Measurements from ENCODE around the gene USP4.
A peak's percentile ranks its signal among the peaks of the same experiment; 100 is the strongest.

The USP4 gene, protein sequence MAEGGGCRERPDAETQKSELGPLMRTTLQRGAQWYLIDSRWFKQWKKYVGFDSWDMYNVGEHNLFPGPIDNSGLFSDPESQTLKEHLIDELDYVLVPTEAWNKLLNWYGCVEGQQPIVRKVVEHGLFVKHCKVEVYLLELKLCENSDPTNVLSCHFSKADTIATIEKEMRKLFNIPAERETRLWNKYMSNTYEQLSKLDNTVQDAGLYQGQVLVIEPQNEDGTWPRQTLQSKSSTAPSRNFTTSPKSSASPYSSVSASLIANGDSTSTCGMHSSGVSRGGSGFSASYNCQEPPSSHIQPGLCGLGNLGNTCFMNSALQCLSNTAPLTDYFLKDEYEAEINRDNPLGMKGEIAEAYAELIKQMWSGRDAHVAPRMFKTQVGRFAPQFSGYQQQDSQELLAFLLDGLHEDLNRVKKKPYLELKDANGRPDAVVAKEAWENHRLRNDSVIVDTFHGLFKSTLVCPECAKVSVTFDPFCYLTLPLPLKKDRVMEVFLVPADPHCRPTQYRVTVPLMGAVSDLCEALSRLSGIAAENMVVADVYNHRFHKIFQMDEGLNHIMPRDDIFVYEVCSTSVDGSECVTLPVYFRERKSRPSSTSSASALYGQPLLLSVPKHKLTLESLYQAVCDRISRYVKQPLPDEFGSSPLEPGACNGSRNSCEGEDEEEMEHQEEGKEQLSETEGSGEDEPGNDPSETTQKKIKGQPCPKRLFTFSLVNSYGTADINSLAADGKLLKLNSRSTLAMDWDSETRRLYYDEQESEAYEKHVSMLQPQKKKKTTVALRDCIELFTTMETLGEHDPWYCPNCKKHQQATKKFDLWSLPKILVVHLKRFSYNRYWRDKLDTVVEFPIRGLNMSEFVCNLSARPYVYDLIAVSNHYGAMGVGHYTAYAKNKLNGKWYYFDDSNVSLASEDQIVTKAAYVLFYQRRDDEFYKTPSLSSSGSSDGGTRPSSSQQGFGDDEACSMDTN

DNA sequence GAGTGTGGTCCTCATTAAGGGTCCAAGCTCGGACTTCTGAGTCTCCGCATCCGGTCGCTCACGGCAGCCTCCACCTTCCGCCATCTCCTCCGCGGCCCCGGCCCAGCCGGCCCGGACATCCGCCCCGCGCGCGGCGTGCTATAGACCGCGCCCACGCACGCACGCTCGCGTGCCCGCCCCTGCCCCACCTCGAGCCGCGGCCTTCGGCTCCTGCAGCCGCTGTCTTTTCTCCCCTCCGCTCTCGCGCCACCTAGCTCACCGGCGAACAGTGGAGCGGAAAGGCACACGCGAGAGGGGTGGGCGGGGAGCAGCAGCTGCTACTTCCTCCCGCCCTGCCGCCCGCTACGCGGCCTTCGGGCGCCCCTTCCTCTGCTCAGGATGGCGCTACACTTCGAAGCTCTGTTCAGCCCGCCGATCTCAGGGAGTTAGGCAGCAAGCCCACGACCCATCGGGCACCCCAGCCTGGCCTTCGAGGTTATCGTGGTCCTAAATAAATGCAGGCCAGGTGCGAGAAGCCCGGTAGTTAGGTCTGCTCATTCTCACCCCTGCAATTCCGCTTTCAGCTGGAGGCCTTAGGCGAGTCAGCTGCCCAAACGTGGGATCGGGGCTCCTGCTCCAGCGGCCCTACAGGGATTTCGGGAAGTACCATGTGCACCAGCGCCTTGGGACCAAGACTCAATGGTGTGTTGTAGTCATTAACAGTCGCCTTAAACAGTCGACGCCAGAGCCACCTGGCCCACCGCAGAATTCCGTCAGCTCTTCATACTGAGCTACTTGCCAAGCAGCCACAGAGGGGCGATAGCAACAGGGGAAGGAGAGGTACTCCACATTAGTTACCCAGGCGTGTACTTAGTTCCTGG is at the start of gene USP4:
TSS of gene USP4 (minus strand) at position 113 of the 860 bp plus-strand sequence. CDS start at position 84, 29 bp downstream.
- peak; percentile 92 to 93 for DNase-seq

DNA sequence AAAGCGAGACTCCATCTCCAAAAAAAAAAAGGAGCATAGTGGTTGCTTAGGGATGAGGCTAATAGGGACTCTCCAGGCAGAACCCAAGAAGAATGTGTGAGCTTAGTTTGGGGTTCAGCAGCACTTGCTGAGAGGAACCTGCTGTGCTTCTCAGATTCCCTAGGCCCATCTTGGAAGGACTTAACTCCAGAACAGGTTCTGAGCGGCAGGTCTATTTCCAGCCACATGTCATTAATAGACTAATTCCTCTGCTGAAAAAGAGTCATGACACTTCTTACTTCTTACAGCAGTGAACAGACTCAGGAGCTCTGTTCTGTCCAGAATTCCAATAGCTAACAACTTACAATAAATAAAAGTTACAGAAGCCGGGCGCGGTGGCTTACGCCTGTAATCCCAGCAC is 49.4 kb upstream of the USP4 start:
- DNase-seq, result no peak

DNA sequence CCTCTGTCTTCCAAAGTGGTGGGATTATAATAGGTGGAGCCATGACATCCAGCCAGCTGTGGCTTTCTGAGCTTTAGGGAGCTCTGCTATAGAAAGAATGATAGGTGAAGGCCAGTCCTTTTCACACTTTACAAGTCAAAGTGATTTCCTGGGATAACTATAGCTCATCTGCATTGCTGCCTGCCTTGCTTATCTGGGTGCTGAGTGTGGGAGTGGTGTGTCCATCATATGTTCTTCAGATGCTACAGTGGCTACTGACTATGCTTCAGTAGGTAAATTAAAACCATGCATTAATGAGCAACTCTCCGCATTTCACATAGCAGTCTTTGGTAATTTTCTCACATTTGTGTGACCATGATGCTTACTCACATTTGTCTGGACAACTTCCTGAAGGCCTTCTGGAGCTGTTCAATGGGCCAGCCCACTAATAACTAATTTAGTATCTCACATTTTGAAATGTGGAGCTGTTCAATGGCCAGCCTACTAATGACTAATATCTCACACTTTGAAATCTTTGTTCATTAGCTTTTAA is 48.5 kb upstream of the USP4 start:
- no peak for DNase-seq

DNA sequence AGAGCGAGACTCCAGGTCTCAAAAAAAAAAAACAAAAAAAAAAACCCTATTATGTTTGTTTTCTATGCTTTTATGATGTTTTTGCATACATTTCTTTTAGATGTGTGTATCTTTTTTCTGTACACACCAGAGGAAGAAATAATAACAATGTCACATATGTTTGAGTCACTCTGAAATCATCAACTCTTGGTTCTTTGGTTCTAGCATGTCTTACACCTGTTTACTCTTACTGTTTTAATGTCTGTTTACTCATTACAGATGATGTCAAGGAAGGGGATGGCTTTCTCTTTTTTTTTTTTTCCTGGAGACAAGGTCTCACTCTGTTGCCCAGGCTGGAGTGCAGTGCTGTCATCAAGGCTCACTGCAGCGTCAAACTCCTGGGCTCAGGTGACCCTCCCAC is 47.9 kb upstream of the USP4 start:
- no peak for DNase-seq

DNA sequence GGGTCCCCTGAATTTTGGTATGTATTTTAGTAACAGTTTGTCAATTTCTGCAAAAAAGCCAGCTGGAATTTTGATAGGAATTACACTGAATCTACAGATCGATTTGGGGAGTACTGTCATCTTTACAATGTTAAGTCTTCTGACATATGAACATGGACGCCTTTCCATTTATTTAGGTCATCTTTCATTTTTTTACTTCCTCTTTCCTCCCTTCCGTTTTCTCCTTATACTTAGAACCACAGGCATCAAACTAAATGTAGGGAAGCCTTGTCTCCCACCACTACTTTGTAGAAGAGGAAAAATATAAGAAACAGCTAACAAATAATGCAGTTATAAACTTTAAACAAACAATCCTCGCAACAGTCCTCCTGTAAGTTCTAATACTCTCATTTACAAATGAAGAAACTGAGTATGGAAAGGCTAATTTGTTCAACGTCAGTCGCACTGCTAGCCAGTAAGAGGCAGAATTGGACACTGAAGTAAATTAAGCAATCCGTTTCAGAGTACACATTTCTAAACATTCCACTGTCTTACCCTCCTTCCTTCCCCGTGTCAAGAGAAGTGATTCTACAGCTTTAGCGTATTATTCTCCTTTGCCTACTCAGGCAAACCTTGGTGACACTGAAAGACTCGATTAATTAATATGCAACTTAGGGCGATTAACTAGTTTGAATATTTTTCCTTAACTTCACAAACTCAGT is 46.4 kb upstream of the USP4 start:
- no peak for DNase-seq

DNA sequence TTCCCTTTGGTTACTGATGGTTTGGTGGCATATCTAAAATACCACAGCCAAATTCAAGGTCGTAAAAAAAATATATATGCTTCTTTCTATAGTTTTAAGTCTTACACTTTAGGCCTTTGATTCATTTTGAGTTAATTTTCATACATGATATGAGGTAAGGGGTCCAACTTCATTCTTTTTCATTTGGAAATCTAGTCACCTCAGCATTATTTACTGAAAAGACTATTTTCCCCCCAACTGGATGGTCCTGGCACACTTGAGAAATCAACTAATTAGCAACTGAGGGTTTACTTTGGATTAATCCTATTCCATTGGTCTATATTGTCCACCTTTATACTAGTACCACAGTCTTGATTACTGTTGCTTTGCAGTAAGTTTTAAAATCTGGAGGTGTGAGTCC is 45.8 kb upstream of the USP4 start:
- no peak for DNase-seq

DNA sequence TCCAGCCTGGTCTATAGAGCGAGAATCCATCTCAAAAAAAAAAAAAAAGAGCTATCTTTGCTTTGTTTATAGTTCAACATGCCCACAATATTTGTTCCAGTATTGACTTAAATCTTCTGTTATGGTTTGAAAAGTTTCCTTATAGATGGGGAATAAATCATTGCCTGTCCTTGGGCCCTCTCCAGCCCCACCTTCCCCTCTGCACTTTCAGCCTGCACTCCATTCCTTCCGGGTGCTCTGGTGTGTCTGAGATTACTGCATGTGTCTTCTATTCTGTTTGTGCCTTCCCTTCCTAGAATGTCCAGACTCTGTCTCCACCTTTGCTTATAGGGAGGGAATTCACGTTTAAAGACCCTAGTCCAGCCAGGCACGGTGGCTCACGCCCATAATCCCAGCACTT is 43.5 kb upstream of the USP4 start:
- DNase-seq, result no peak

DNA sequence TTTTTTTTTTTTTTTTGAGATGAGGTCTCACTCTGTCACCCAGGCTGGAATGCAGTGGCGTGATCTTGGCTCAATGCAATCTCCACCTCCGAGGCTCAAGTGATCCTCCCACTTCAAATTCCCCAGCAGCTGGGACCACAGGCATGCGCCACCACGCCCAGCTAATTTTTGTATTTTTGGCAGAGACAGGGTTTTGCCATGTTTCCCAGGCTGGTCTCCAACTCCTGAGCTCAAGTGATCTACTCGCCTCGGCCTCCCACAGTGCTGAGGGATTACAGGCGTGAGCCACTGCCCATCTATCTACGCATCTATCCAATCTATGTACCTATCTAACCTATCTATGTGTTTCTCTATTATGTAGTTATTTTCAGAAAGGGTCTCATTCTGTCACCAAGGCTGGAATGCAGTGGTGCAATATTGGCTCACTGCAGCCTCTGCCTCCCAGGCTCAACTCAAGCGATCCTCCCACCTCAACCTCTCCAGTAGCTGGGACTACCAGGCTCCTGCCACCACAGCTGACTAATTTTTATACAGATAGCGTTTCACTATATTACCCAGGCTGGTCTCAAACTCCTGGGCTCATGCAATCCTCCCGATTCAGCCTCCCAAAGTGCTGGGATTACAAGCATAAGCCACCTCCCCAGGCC is 38.5 kb upstream of the USP4 start:
- no peak for DNase-seq

DNA sequence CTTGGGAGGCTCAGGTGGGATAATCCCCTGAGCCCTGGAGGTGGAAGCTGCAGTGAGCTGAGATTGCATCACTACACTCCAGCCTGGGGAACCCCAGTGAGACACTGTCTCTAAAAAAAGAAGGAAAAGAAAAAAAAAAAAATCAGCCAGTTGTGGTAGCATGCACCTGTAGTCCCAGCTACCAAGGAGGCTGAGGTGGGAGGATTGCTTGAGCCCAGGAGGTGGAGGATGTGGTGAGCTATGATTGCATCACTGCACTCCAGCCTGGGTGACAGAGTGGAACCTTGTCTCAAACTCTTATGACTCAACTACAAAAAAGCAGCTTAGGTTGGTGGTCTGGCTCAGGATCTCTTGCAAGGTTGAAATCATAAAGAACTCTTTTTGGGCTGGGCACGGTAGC is 37.6 kb upstream of the USP4 start:
- peak; percentile 26 to 53 for DNase-seq

DNA sequence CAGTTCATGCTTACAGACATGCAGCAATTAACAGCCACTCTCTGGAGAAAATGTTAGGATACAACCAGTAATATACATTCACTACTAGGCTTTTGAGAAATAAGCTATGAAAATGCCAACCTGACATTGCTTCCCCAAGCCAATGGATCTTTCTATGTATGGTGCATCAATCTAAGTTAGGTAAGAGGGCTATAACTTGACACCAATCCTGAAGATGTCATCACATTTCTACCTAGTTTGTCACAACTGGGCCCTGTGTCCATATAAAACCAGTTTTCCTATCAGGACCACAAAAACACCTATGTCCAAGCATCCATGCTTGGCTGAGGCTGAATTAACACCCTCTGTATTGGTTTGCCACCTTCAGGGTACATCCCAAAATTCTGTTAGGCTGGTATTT is 32.1 kb upstream of the USP4 start:
- no peak for DNase-seq

DNA sequence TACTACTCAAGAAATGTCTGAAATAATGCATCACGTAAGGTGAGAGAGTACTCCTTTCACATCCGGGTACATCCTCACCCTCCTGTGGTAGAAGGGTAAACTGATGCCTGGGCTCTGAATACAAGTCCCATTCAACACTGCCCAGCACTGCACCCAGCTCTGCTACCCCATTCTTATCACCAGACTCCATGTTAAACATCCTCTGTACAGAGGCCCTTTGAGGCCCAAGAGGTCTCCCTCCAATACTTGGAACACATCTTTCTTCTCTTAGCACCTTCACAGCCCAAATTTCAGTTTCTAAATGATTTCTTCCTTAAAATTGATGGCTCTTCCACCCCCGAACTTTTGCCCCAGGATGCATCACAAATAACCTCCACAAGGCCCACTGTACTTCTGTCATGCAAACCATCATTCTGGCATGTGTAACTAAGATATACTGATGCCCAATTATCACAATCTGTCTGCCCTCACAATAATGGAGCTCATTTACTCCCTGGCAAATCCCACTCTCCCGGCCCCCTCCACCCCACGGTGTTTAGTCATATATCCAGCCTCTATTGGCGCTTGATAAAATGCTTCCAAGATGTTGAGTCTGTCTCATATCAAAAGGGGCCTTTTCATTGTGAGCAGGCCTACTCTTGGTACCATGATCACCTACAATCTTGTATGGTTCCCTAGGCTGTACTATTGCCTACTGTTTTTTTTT is 30.9 kb upstream of the USP4 start:
- no peak for DNase-seq

DNA sequence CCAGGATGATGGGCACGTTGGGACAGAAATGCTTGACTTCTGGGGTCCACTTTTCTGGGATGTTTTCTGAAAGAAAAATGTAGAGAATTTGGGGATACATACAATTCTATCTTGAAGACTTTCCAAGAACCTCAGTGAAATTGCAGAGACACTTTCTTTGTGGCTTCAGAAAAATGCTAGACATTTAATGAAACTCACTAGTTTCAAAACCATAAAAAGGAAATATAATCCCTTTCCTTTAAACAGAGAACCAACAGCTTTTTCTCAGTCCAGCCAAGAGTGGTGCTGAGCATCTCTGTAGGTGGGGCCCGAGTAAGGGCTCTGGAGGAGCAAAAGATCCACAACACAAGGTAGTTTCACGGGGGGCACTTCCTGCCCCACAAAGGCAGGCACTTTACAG is 22.7 kb upstream of the USP4 start:
- DNase-seq, result no peak

DNA sequence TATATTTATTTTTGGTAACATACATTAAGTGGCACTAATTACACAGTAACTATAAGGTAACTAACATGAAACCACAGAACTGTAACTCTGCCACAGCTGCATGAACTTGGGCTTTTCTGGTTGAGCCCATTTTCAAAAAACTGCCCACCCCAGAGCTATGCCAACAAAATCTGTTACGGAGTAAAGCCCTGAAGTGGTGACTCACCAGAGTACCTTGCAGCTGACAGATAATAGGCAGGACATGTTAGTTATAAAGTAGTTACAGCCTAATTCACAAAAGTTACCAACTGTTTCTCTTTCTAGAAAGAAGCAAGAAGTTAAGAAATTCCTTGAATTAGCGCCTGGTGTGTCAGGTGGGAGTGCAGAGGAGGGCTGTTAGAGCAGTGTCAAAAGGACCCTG is 19.8 kb upstream of the USP4 start:
- DNase-seq, result no peak

DNA sequence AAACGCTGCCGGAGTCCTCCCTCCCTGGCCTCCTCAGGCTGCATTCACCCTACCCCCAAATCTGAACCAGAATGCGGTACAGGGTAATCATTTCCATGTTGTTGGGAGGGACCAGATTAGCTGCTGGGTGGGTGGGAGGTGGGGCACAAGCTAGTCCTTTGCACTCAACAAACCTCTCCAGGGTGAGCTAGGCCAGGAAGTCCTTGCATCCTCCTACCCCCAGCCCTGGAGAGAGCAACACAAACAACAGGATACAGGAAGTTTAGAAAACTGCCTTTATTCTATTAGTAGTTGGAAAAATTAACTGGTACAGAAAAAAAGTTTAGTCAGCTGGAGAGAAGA is 19.0 kb upstream of the USP4 start:
- DNase-seq, result no peak

DNA sequence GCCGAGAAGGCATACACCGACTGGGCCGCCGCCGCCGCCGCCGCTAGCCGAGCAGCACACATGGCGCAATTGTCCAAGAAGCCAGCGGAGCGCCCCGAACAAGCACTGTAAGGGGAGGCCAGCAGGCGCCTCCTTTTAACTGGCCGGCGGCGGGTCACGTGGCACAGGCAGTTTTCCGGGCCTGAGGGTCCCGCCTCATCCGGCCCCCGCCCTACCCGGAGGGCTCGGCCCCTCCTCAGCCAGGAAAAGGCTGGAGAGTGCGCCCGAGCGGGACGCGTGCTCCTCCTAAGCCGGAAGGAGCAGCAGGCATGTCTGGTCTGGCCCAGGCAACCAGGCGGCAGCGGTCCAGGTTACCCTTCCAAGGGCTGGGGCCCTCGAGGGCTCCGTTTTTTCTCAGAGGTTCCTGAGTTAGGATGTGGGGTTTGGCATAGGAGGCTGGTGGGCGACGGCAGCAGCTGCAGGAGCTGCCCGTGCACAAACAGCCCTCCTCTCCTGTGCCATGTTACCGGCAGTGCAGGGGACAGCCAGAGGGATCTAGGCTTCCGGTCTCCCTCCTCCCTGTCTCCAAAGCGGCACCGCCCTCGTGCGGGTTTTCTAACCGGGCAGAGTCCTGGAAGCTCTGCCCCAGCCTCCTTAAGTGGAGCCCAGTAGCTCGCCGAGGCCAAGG is 18.5 kb upstream of the USP4 start, which contains the start of gene GPX1:
TSS of gene GPX1 (minus strand) at position 137 of the 667 bp plus-strand sequence. CDS start at position 62, 75 bp downstream.
- peak; percentile 84 to 86 for DNase-seq

DNA sequence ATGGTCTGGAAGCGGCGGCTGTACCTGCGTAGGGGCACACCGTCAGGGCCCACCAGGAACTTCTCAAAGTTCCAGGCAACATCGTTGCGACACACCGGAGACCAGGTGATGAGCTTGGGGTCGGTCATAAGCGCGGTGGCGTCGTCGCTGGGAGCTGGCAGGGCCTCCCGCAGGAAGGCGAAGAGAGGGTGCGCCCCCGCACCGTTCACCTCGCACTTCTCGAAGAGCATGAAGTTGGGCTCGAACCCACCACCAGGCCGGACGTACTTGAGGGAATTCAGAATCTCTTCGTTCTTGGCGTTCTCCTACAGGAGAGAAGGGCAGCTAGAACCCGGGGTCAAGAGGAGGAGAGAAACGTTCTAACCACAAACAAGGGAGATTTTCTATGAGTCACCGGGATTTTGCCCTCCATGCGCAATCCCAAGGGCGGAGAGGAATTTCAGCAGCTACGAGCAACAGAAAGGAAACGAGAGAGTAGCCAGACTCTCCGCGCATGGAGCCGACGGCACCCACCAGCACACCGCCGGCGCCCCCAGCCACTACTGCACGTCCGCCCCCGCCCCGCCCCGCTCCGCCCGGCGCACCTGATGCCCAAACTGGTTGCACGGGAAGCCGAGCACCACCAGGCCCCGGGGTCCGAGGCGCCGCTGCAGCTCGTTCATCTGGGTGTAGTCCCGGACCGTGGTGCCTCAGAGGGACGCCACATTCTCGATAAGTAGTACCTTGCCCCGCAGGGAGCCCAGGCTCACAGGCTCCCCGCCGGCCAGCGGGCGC is 17.8 kb upstream of the USP4 start:
- DNase-seq, result peak; percentile 46

DNA sequence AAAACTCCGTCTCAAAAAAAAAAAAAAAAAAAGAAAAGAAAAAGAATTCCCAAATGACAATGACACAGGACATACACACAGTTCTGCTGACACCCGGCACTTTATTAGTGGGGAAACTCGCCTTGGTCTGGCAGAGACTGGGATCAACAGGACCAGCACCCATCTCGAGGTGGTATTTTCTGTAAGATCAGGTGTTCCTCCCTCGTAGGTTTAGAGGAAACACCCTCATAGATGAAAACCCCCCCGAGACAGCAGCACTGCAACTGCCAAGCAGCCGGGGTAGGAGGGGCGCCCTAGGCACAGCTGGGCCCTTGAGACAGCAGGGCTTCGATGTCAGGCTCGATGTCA is 17.2 kb upstream of the USP4 start:
- peak in 1 of 2 donors; percentile 22 for DNase-seq

DNA sequence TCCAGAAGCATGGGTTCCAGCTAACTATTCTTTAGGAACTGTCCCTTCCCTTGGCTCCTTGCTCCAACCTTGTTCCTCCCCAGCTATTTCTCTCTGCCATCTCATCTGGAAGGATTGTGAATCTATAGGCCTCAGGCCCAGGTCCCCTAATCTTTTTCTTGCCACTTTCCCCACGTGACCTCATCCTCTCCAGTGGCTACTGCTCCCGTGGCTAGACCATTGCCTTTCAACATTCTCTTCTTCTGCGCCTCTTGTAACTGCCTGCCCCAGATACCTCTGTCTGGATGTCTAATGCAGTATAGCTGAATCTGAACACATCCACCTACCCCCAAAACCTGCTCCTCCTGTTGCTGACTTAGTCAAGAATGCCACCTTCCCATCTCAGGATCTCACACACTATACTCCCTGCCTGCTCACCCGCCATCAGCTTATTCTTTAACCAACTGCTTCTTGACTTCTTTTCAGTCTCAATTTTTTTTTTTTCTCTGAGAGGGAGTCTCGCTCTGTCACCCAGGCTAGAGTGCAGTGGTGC is 13.1 kb upstream of the USP4 start:
- no peak for DNase-seq

DNA sequence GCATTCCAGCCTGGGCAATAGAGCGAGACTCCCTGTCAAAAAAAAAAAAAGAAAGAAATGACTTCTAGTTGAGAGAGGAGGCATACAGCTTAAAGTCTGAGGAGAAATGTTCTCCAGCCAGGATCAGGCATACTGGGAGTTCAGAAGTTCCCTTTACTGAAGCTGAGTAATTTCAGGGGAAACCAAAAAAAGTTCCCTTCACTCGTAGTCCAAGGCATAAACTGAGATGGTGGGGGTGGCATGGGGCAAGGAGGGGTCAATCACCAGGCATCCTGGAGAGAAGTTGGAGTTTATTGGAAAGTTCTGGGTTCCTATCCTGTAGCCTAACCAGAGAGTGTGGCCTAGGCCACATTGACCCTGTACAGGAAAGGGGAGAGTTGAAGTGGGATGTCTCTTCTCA is 12.4 kb upstream of the USP4 start:
- no peak for DNase-seq

Measured in CD4-positive, alpha-beta T cell treated with Interleukin-1 beta for 1 hour (primary cell).